ENCODE data around the gene COL23A1.

COL23A1 gene

DNA sequence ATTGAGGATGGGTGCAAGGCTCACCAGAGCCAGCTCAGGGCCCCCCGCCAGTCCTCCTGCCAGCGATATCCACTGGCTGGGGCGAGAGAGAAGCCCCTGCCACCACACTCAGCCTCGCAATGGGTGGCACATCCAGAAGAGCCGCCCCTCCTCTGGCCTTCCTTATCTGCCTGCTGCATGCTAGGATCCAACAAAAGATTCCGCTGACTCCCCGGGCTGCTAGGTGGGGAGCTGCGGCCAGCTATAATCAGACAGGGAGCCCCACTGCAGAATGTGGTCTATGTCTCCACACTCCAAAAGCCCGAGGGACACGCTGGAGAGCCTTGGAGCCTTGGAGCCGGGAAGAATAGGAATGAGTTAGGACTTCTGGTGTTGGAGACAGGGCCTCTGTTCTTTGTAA lies 32.8 kb downstream of the COL23A1 start:
- no peak for DNase-seq (ENCODE audit: low read depth)
- TF ChIP-seq, protein P1, sequence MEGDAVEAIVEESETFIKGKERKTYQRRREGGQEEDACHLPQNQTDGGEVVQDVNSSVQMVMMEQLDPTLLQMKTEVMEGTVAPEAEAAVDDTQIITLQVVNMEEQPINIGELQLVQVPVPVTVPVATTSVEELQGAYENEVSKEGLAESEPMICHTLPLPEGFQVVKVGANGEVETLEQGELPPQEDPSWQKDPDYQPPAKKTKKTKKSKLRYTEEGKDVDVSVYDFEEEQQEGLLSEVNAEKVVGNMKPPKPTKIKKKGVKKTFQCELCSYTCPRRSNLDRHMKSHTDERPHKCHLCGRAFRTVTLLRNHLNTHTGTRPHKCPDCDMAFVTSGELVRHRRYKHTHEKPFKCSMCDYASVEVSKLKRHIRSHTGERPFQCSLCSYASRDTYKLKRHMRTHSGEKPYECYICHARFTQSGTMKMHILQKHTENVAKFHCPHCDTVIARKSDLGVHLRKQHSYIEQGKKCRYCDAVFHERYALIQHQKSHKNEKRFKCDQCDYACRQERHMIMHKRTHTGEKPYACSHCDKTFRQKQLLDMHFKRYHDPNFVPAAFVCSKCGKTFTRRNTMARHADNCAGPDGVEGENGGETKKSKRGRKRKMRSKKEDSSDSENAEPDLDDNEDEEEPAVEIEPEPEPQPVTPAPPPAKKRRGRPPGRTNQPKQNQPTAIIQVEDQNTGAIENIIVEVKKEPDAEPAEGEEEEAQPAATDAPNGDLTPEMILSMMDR (IDR thresholded peaks at IDR 0.05; ENCODE audit: low read depth, low read length, missing control alignments) = no peak
- H3K4me3 ChIP-seq (ENCODE audit: low read depth, low read length) = no peak overlapping the region

DNA sequence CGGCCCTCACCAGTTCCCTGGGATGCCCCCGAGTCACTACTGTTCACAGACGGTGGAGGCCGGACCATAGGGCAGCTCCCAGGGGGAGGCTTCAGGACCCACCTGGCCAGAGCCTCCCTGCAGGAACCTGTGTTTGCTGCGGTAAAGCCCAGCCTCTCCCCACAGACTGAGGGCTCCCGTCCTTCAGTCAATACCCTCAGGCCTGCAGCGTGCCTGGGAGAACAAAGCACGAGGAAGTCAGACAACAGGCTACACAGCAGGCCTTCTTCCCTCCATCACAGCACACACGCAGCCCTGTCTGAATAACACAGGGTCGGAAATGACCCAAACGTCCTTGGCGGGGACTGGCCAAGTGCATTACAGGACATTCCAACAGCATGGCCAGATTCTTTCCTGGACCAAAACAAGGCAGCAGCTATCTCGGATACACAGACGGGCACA lies 34.4 kb downstream of the COL23A1 start:
- no peak for DNase-seq (ENCODE audit: low read depth)
- no peak overlapping the region for H3K4me3 ChIP-seq (ENCODE audit: low read depth, low read length)
- TF ChIP-seq, protein P1 (IDR thresholded peaks at IDR 0.05; ENCODE audit: low read depth, low read length, missing control alignments) = no peak

DNA sequence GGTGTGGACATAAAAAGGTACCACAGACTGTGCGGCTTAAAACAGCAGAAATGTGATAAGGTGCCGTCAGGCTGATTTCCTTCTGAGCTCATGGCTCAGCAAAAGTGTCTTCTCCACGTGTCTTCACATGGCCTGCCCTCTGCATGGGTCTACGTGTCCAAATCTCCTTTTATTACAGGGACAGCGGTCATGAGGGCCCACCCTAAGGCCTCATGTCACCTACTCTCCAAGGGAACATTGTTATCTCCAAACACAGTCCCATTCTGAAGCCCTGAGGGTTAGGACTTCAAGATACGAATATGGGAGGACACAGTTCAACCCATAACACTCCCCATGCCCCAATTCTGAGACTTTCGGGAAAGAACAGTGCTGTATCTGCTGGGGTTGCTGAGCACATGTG lies 35.2 kb downstream of the COL23A1 start:
- no peak for DNase-seq (ENCODE audit: low read depth)
- TF ChIP-seq, protein P1 (IDR thresholded peaks at IDR 0.05; ENCODE audit: low read depth, low read length, missing control alignments) = no peak
- H3K4me3 ChIP-seq (ENCODE audit: low read depth, low read length) = no peak overlapping the region

DNA sequence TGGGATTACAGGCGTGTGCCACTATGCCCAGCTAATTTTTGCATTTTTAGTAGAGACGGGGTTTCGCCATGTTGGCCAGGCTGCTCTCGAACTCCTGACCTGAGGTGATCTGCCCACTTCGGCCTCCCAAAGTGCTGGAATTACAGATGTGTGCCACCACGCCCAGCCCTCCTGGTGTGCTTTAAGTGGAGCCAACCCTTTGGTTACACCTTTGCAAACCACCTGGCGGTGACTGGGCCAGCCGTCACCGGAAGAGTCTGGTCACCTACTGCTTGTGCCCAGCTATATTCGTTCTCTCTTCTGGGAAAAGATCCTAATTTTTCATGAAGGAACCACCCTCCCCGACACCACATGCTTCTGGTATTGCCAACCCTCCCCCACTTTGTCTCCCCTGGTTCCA lies 35.9 kb downstream of the COL23A1 start:
- no peak for DNase-seq (ENCODE audit: low read depth)
- no peak overlapping the region for H3K4me3 ChIP-seq (ENCODE audit: low read depth, low read length)
- TF ChIP-seq, protein P1 (IDR thresholded peaks at IDR 0.05; ENCODE audit: low read depth, low read length, missing control alignments) = no peak

DNA sequence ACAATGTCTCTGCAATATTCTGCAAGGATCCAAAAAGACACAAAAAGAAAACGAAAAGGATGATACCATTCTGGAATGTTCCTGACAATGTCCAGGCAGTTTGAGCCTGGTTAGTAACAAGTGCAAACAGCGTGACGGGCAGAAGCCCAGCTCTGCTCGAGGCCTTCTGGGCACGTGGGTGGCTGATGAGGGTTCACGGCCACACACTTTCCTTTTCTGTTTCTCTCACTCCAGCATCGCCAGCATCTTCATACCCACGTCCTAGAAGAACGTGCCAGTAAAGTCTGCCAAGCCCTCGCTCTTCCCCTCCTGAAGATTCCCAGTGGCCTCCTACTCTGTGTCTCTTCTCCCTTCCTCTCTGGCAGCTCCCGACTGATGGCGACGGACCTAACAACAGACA lies 36.7 kb downstream of the COL23A1 start:
- no peak for DNase-seq (ENCODE audit: low read depth)
- no peak overlapping the region for H3K4me3 ChIP-seq (ENCODE audit: low read depth, low read length)
- TF ChIP-seq, protein P1 (IDR thresholded peaks at IDR 0.05; ENCODE audit: low read depth, low read length, missing control alignments) = no peak

DNA sequence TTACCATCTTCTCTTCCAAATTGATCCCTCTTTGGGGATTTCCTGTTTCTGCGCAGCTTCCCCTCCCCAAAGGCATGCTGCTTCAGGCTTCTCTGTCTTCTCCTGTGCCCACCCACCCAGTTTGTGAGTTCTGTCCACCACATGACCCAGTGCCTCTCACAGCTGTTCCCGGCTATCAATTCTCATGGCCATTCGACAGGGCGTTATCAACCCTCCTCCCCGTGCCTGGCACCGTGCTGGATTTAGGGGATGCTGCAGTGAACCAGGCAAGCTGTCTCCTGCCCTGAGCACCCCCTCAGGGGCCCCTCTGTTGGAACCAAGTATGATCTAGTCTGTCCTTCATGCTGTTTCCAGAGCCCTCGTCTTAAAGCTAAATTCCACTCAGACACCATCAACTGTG lies 38.7 kb downstream of the COL23A1 start:
- TF ChIP-seq, protein P1 (IDR thresholded peaks at IDR 0.05; ENCODE audit: low read depth, low read length, missing control alignments) = no peak
- DNase-seq (ENCODE audit: low read depth) = no peak
- H3K4me3 ChIP-seq (ENCODE audit: low read depth, low read length) = no peak overlapping the region

DNA sequence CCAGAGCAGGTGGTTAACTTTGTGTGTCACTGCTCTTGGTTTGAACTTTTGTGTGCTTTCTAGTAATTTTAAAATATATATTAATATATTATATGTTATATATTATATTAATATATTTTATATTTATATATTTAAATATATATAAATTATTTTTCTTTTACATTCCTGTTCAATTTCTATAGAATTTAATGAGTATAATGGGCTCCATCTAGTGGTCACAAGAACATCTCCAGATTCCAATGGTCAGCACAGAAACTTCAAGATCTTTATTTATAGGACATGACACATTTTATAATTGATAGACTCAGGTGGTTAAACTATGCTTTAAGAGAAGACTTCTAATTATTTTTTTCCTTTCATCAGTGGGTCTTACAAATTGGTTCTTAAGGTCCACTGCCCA lies 39.1 kb downstream of the COL23A1 start:
- no peak for DNase-seq (ENCODE audit: low read depth)
- no peak overlapping the region for H3K4me3 ChIP-seq (ENCODE audit: low read depth, low read length)
- TF ChIP-seq, protein P1 (IDR thresholded peaks at IDR 0.05; ENCODE audit: low read depth, low read length, missing control alignments) = no peak
